NCI-H1694 treated with DMSO at 0.1 percent for 48 hours (cell line): ENCODE results near the gene FSHR.

ENCODE experiments used
- DNase-seq: peaks from one replicate; lab custom pipeline; 2025; lab: John Stamatoyannopoulos, UW

Gene FSHR

DNA sequence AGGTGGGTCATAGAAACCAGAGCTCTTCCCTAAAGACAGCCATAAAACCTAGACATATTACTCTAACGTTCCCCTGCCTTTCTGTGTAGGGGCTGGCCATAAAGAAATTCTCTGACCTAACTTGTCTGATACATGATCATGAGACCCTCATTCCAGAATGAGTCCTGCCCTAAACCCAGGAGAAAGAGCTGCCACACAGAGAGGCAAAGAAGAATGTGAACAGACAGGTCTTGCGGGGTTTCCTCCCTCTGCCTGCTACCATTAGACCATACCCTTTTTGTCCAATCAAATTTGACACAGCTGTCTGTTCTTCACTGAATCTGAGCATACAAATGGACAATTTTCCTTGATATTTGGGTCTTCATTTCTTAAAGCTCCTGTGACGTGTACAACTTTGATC, 200.0 kb downstream of the FSHR start:
- DNase-seq = no peak

DNA sequence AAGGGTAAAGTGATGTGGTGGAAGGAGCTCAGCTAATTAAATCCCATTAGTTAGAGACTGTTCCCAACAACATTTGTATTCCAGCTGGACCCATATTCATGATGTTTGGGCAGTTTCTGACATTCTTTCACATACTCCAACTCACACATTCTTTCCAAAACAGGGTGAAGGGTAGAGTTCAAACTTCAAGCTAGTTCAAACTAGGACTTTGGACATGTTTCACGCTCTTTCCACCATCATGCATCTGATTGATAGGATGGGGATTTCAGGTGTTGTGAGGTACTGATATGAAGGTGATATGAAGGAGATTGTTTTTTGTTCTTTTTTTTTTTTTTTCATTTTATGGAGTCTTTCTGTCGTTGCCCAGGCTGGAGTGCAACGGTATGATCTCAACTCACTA, 201.7 kb downstream of the FSHR start:
- no peak for DNase-seq

DNA sequence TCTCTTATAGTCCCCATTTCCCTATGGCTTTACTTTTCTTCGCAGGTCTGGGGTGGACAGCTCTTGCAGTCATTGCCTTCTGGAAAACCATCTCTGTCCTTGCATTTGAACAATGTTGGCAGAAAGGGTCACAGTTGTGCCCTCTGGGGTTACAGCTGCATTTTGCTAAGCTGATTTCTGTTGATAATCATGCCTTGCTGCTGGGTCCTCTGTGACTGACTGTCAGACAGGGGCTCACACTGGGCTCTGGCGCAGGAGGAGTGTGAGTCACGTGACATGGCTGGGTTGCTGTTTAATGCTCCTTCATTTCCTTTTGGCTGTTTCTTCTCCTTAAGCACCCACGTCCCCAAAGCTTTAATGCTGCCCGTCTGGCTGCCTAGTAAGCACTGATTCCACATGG, 202.2 kb downstream of the FSHR start:
- no peak for DNase-seq

DNA sequence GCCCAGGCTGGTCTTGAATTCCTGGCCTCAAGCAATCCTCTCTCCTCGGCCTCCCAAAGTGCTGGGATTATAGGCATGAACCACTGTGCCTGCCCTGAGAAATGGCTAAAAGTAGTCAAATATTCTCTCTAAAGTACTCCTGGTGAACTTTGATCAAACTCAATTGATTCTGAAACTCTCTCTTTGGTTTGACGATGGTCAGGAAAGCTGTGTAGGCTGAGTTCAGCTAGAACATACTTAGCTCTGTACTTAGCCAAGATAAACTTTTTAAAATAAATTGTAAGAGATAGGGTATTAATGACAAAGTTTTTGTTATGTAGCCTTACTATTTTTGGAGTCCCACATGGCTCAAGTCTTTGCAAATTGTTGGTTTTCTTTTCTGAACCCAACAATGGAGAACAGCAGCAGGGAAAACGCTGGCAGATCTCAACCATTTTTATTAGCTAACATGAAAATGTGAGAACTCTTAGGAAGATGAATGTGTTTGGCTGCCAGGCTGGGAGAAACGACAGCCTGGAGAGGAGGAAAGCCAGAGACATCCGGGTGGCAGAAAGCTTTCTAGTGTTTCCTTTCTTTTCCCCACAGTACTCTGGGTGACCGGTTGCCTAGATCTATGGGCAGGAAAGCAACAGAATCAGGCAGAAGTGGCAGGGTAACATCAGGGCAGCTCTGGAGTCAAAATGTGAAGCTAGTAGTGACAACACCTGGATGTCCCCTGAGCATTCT, 205.8 kb downstream of the FSHR start:
- no peak for DNase-seq

DNA sequence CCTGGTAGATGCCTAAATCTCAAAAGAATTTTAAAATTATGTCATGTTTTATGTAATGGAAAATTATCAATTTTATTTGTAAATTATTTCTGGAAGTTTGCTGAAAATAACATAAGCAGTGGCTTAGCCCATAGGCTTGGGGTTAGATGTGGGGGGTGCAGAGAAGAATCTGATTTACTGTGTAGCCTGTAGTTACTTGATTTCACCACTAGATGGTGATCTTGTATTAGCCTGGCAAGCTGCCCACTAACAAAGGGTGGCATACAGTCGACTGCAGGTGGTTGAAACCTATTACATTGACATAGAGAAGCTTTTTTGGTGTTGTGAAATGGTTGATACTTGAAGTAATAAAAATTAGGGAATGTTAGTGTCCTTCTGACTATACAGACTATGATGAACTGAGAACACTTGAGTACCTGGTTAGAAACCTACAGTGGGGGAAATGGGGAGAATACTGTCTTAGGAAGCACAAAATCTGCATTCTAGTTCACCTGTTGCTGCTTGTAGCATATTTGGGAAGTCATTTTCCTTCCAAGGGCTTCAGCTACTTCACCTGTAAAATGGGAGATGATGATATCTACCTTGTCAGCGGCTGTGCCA, 207.8 kb downstream of the FSHR start:
- DNase-seq = peak; percentile 79

DNA sequence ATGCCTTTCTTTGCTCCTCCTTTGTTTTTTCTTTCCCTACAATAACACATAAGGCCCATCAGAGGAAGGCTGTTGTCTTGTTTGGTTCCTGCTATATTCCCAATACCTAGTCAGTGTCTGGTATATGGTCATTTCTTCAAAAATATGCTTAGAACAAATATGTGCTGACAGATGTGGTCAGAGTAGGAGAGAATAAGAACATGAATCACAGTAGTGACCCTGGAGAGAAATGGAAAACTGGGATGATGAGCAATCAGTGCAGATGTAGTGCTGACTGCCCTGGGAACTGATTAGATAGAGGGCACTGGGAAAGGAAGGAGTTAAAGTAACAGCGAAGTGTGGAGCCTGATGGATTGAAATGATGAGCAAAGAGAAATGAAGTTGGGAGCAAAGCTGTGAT, 209.4 kb downstream of the FSHR start:
- no peak for DNase-seq

DNA sequence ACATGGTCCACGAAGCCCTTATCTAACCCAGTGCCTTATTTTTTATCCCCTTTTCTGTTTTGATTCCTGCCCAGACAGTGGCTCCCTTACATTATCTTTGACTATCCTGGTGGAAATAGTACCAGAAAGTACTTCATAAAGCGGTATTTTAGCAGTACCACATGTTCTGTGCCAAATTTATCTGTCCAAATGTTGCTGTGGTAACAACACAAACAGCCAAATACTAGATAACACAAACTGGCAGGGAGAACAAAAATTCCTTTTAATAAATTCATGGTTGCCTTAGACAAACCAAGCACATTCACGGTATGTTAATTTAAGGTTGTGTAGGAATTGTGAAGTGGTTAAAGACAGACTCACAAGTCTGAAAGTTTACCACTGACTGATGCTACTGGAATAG, 210.9 kb downstream of the FSHR start:
- no peak for DNase-seq

DNA sequence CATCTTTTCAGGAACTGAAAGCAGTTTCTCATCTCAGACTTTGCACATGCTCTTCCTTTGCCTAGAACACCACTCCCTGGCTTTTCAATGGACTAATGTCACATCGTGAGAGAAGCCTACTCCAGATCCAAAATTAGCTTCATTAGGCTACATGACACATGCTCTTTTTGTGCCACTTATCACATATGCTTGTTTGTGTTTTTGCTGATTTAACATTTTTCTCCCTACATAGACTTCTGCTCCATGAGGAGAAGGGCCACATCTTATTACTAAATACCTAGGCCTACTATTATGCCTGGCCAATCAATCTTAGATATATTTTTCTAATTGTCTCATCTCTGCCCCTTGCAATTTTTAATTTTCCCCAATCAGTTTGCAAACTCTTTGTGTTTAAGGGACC, 212.4 kb downstream of the FSHR start:
- no peak for DNase-seq

DNA sequence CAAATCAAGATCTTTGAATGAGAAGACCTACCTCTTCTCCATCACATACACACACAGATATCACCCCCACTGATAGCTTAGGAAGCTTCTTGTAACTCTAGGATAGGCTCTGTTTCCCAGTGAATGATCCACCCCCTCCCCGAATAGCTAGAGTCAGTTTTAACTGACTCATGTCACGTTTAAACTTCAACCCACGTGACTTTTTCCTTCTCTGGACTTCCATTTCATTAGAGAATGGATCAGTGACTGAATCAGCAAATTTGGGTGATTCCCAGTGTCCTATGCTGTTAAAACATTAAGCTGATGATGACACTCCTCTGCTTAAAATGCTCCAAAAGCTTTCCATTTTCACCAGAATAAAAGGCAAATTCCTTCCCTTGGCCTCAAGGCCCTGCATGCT, 212.9 kb downstream of the FSHR start:
- no peak for DNase-seq

DNA sequence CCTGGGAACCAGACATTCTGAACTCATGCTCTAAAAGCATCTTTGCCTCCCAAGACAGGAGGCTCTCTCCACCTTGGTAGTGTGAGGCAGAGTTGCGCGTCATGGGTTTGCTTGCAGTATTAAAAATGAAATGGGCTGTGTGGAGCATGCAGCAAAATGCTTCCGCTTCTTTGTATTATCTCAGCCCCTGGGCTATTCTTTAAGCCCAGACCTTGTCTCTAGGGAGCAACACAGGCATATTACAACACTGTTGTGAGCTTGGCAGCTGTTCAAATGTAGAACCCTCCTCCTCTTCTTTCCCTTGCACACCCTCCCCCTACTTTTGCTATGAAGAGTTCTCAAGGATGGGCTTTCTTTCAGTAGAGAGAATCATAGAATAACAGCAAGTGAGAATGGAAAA, 213.7 kb downstream of the FSHR start:
- peak; percentile 1 for DNase-seq

DNA sequence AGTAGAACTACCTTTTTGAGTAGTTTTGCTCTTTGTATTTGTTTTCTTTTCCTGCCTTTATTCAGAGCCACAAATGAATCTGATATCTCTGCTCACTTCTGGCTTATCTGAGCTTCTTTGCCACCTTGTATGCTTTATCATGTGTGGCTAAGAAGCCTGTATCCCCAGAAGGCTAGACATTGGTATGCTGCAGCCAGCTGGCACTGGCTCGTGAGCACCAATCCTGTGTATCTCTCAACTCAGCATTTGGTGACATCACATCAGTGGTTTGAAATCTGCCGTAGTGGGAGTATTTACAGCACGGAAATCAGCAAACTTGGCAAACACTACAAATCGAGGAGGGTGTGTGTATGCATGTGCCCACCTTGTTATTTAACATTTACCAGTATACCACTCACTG, 215.1 kb downstream of the FSHR start:
- DNase-seq = no peak

DNA sequence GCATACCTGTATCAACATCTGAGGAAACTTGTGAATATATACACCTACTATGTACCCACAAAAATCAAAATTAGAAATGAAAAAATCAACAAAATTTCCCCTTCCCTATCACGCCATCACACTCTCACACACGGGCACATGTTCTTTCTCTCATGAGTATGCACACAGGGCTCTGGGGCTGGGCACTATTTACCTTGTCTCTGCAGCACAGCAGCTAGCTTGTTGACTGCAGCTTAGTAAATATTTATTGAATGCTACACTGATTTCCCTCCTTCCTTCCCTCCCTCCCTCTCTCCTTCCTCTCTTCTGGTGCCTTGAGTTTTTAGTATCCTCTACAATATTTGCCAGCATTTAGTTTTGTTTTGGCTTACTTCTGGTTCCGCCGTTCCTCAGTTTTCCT, 216.1 kb downstream of the FSHR start:
- DNase-seq = no peak

DNA sequence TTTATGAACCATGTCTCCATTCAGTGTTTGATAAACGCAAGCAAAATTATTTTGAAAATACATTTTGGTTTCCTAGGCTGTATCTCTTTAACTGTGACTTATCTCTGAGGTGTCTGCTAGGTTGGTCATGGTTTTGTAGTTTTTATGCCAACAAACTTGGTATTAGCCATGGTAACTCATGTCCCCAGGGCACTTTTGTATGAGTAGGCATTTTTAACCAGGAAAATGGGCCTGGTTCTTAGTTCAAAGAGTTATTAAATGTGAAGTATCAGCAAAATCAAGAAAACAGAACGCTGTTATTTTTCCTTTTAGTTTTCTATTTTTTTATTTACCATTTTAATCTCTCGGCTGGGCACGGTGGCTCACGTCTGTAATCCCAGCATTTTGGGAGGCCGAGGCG, 219.5 kb downstream of the FSHR start:
- DNase-seq = no peak

DNA sequence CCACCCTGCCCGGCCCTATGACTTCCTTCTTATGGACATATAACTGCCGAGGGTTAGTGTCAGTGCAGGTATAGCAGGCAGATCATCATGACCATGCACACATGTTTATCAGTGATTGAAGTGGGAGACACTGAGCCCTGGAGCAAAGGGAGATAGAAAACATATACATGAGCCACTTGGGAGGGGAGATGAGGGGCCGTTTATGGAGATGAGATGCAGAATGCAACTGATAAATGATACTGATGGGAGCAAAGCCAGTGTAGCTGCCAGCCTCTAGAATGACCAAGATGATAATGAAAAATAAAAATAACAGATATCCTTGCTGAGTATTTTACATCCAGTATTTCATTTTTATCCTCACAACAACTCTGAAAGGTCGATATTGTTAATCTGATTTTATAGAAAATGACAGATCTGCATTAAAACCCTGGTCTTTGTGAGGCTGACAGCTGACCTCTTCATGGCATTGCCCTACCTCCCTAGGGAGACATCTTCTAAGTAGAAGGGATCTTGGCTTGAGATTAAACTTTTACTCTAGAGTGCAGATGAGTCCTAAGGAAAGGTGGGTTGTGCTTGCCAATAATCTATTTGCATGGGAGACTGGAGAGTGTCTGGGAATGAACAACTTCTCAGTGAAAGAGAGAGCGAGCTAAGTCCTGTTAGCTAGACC, 220.4 kb downstream of the FSHR start:
- no peak for DNase-seq

DNA sequence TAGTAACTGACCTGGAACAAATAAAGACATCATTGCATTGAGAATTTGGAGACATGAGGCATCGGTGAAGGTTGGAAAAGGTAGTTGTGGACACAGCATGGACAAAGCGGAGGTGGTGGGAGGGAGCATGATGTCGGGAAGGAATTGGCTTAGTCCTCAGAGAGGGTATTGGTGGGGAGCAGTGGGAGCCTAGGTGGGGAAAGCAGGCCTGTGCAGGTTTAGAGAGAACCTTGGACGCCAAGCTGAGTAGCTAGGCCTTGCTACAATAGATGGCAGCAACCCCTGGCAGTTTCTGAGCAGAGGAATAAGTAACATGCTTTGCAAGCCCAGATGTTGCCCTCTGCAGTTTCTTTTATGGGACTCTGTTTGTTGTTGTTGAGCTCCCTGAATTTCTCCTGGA, 221.6 kb downstream of the FSHR start:
- DNase-seq = no peak

DNA sequence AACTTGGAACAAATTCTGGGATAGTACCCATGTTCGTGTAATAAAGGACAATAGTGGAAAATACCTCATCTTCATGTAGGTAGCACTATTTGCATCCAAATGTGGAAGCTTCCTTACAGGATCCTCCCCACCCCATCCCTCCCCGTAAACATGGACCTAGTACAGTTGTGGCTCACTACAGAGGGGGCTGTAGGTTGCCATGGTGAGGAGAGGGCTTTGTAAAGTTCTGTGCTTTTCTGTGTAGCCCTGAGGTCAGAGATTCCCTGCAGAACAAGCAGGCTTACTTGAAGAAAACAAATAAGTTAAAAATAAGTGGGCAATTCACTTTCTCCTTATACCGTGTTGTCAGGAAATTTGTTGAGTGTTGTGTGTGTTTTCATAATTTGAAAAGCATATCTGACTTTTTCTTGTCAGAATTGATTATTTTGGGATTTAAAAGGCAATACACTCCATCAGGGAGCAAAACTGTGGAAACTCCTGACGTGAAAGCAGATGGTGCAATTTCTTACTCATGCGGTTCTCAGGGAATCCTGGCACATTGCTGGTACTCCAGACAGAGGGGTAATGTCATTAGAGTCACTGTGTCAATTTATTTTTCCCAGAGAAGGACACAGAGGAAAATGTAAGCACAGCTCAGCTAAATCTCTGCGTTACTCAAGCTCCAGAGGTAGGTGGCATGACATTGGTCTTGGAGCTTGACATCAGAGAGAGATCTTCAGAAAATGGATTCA, 224.6 kb downstream of the FSHR start:
- peak; percentile 17 for DNase-seq

DNA sequence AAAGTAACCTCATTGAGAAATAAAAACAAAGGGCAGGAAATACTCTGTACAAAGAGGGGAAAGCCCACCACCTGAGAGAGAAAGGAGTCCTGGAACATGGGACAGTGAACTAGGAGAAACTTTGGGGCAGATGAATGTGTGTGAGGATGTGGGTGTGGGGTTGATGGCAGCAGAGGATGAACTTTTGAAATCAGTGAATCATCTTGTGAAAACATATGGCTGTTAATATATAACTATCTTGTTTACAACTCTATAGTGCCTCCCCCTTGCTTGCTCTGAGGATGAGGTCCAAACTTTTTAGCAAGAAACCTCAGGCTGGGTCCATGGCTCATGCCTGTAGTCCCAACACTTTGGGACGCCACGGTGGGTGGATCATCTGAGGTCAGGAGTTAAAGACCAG, 227.0 kb downstream of the FSHR start:
- DNase-seq = no peak

DNA sequence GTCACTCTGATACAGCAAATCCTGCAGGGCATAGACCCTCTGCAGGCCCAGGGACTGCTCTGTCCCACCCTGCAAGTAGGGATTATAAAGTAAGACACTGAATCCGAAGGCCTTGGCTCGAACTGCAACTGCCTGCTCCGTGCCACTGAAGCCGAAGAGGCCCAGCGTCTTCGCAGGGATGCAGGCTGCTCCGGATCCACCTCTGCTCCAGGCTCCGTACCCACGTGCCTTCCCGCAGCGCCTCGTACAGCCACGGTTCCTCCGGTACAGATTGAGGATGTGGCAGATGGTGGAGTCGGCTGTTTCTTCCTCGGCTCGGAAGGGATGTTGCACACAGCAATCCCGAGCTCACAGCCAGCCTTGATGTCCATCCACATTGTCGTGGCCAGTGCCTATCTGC, 238.4 kb downstream of the FSHR start:
- no peak for DNase-seq

DNA sequence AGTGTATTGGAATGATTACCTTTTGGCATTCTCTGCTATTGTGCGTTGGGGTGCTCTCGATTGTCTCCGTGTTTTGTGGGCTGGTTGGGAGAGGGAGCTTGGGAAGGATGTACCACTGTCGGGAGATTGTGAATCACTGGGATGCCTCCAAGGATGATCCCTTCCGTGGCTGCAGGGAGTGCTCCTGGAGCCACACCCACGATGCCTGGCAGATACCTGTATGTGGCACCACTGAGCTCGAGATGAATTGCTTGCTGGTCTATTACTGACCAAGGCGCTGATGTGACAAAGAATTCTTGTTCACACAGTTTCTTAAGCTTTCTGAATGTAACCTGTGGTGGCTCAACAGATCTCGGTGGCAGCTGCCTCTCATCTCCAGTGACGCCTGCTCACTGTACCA, 239.1 kb downstream of the FSHR start:
- DNase-seq = no peak

DNA sequence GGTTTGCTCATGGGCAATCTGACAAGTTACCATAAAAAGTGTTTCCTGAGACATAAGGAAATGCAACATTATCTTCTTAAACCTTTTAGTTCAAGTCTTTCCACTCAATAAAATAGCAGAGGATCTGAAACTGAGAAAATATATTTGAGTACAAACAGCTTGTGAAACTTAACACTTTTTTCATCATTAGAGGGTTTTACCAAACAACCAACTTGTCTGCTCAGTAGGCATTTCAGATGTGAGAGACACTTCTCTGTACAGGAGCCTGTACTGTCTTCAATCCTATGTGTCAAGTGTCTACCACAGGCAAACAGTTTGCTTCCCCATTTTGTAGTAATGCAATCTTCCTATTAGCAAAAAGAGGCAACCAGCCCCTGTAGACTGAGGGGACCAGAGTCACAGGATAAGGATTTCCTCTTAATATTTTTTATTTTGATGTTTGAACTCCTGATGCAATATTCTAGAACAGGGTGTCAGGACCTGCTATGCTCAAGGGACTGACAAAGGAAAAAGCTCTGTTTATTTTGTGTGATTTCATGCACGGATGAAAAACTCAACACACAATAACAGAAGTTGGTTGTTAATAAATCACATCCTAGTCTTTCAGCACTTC, 239.7 kb downstream of the FSHR start:
- no peak for DNase-seq
